GM19099 (cell line): Measurements from ENCODE around the gene TIGD1.

Experiments used
- POLR2A ChIP-seq: IDR thresholded peaks from 3 replicates; pipeline ENCODE4 v1.6.1; 2011; ENCODE audit warnings: low read depth; ENCODE audit not compliant: insufficient read length; ENCODE audit errors: extremely low read depth

The TIGD1 gene

DNA sequence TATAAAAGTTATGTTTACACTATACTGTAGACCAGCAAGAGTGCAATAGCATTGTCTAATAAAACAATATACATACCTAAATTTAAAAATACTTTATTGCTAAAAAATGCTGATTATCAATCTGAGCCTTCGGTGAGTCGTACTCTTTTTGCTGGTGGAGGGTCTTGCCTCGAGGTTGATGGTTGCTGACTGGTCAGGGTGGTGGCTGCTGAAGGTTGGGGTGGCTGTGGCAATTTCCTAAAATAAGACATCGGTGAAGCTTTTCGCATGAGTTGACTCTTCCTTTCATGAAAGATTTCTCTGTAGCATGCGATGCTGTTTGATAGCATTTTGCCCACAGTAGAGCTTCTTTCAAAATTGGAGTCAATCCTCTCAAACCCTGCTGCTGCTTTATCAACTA lies 2.4 kb downstream of the TIGD1 start:
- TF ChIP-seq POLR2A = no peak

DNA sequence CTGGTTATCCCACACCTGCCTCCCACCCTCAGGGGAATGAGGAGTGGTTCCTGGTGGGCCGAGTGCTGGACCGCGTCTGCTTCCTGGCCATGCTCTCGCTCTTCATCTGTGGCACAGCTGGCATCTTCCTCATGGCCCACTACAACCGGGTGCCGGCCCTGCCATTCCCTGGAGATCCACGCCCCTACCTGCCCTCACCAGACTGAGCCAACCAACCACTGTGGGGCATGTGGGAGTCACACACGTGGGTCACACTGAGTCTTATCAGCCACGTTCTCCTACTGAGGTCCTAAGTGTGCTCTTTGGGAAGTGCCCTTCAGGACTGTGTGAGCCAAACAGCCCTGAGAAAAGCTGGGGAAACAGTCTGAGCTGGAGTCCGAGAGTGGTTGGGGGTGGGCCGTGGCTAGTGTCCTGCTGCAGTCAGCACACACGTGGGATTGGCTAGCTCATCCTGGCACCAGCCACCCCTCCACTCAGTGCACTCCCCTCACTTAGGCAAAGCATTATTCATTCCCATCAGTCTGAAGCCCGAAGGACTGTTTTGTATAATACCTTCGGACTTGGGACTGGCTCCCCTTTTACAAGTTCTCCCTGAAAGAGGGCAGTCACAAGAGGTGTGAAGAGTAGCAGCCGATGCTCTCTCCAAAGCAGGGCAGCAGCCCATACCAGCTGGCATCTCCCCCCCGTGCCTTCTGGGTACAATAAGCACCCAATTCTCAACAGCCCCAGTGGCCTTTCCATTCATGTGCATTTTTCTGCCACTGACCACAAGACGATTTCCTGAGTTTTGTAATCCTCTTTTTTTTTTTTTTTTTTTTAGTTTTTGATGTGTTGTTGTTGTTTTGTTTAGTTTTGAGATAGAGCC lies 4.6 kb downstream of the TIGD1 start:
- no peak for TF ChIP-seq POLR2A

DNA sequence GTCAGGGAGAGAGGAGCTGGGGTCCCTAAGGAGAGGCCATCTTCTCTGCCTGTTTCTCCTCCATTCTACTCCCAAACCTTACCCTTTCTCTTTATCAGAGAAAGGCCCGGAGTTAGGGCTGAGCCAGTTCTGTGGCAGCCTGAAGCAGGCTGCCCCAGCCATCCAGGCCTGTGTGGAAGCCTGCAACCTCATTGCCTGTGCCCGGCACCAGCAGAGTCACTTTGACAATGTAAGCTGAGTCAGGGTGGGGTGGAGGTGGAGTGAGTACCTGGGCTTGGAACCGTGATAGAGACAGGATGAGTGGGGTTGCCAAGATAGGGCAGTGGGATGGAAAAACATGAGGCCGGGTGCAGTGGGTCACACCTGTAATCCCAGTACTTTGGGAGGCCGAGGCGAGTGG lies 5.7 kb downstream of the TIGD1 start:
- TF ChIP-seq POLR2A = no peak

GRCh38 chr2:232543928-232544631 lies 6.3 kb downstream of the TIGD1 start:
- no peak for TF ChIP-seq POLR2A

- no peak for TF ChIP-seq POLR2A
Measured at GRCh38 chr2:232543491-232543890, 6.9 kb downstream of the TIGD1 start.

GRCh38 chr2:232542715-232543467 lies 7.5 kb downstream of the TIGD1 start:
- no peak for TF ChIP-seq POLR2A

DNA sequence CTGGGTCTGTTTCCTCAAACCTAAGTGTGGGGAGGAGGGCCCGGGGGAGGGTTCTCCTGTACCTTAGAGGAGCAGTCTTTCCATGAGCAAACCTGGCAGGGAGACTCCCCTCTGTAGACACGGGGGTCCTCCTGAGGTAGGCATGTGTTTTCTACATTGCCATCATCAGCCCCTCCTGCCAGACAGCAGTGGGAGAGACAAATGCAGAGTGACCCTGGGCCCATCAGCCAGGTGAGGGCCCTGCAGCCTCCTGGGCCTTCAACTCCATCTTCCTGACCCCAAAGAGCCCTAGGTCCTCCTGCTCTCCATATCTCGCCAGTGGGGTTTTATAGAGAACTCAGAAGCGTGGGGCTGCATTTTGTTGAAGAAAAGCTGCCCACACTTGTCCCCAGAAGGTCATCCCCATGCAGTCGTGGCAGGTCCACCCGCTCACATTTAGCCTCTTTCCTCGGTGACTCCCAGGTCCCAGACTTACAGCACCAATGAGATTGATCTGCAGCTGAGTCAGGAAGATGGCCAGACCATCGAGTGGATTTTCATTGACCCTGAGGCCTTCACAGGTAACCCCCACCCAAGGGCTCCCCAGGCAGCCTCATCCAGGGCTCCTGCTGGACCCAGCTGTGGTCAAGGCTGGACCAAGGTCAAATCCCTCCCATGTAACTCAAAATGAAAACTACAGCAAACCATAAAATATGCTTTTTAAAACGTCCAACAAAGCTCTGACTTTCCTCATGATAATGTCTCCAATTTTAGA lies 8.2 kb downstream of the TIGD1 start:
- TF ChIP-seq POLR2A = no peak

- no peak for TF ChIP-seq POLR2A
Measured at GRCh38 chr2:232541195-232541960, 9.0 kb downstream of the TIGD1 start.

DNA sequence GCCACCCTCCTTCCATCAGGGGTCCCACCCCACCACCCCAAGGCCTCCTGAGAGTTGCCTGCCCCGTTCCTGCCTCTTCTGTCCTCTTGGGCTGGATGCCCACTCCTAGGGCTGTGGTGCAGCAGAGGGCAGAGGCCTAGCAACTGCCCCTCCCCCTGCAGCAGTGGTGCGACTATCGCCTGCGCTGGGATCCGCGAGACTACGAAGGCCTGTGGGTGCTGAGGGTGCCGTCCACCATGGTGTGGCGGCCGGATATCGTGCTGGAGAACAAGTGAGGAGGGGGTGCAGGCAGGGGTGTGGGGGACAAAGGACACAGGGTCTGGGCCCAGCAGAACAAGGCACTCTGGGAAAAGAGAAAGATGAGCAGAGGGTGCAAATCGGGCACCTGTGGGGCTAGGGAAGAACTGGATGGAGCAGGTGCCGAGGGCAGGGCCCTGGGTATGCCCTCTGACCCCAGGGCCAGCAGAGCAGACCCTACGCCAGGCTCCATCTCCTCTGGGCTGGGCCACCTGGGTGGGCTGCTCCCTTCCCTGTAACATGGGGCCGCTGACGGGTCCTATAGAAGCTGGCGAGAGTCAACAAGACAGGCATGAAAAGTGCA lies 9.8 kb downstream of the TIGD1 start:
- no peak for TF ChIP-seq POLR2A

- TF ChIP-seq POLR2A = no peak
Measured at GRCh38 chr2:232539298-232540231, 10.8 kb downstream of the TIGD1 start, which contains the start of gene CHRNG. CHRNG (plus strand) TSS chr2:232539692; CDS start chr2:232539748, 56 bp downstream.

- TF ChIP-seq POLR2A = no peak
Measured at GRCh38 chr2:232538671-232539070, 11.7 kb downstream of the TIGD1 start.

GRCh38 chr2:232537499-232537898 lies 12.9 kb downstream of the TIGD1 start:
- no peak for TF ChIP-seq POLR2A
